IPS DF 4.7 (cell line): ENCODE data around the gene ASIP.
A peak's percentile ranks its signal among the peaks of the same experiment; 100 is the strongest.
"Not testable (repeated sequence)": the region's sequence is repeated elsewhere in the genome, so short reads cannot be mapped to it uniquely, and the experiment has no call there.

Experiments used
- DNase-seq: peaks from one replicate; pipeline ENCODE4 v3.0.0-alpha.2; 2013; ENCODE audit warnings: low spot score; ENCODE audit errors: extremely low read depth

ASIP gene

DNA sequence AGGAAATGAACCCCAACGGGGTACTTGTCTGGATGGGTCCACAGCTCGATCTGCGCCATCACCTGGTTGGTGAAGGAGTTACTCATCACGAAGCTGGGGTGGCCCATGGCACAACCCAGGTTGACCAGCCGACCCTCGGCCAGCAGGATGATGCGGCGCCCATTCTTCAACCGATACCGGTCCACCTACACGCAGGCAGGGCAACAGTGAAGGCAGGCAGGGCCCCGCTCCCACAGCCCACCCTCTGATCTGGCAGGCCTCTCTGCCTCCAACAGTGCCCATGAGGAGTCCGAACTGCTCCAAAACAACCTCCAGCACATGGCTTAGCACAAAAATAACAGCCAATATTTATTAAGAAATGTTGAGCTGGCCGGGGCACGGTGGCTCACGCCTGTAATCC lies 44.2 kb downstream of the ASIP start:
- DNase-seq: no peak

DNA sequence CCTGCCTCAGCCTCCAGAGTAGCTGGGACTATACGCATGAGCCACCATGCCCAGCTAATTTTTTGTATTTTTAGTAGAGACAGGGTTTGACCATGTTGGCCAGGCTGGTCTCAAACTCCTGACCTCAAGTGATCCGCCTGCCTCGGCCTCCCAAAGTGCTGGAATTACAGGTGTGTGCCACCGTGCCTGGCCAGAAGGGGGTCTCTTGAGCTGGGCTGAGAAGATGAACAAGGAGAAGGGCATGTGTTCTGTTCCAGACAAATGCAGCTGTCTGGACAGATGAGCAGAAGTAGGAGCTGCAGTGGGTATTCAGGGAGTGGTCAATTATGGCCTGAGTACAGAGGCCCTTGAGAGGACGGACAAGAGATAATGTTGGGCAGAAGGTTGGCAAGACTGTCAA lies 46.3 kb downstream of the ASIP start:
- not testable (repeated sequence) for DNase-seq

DNA sequence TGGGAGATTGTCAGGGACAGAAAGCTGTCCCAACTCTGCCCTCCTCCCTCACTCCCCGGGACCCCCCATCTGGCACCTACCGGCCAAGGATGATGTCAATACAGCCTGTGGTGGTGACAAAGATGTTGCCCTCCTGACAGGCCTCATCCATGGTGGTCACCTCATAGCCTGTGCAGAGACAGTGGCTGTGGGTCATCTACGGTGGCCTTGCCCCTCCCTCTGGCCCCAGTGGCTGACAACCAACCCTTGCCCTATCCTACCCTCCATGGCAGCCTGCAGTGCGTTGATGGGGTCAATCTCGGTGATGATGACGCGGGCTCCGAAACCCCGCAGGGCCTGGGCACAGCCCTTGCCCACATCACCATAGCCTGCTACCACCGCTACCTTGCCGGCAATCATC lies 49.2 kb downstream of the ASIP start:
- DNase-seq: no peak

DNA sequence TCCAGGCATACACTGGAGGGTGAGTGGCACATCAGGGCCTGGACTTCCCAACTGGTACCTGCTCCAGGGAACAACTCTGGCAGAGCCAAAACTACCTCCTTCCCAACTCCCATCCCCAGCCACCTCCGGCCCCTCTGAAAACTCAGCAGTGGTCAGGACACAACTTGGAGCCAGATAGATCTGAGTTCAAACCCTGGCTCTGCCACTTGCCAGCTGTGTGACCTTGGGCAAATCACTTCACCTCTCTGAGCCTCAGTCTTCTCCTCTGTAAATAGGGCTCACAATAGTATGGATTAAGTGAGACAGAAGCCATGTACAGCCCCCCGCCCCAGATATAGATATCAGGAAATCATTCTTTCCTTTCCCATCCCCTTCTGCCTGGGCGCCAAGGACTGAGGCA lies 51.3 kb downstream of the ASIP start:
- DNase-seq: no peak

DNA sequence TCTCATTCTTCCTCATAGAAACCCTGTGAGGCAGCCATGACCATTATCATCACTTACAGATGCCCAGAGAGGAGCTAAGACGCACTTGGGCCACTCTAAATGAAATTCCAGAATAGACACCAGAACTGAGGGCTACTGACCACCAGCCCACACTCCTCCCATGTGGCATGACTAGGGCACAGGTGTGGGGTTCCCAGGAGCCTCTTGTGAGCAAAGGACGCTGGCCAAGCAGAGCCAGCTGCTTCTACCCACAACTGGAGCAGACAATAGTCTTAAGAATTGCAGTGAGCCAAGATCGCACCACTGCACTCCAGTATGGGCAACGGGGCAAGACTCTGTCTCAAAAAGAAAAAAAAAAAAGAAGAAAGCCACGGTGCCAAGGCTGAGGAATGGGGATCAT lies 51.9 kb downstream of the ASIP start:
- no peak for DNase-seq

DNA sequence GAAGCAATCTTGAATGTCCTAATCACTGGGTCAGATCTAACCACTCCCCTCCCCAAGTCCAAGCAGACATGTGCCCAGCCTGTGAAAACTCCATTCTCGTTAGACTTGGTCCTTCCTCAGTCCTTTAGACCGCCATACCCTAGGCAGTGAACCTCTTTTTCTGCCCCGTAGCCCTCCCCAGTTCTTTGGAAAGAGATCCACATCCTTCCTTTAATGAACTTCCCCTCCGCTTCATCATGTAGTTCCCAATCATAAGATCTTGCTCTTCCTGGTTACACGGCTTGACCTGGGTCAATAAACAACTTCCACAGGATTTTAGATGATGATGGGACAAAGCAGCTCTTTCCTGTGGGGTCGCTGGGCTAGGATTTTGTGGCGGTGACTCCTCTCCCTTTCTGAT lies 52.4 kb downstream of the ASIP start:
- no peak for DNase-seq

DNA sequence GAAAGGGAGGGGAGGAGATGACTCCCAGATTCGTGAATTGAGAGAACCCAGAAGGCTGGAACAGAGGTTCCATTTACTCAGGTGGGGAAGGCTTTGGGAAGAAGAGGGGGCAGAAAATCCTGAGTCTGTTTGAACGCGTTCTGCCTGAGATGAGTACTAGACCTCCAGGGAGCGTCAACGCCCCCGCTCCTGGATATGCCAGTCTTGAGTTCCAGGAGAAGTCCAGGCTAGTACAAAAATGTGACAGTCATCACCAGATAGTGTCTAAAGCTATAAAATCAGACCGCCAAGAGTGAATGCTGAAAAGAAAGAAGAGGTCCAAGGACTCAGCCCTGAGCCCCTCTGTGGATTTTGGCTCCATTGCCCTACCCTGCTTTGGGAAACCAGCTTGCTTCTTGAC lies 53.3 kb downstream of the ASIP start:
- DNase-seq: no peak

DNA sequence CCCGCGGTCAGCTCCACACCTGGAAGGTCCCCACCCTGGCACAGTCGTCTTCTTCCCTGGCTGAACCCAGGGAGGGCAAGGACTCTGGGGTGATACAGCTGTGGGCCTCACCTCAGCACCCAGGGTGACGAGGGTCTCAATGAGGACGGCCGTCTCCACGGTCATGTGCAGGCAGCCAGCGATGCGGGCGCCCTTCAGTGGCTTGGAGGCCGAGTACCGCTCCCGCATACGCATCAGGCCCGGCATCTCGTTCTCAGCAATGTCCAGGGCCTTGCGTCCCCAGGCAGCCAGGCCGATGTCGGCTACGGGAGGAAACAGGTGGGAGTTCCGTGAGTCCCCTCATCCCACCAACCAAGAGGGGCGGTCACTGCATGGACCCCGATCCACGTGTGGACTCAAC lies 54.1 kb downstream of the ASIP start:
- no peak for DNase-seq

DNA sequence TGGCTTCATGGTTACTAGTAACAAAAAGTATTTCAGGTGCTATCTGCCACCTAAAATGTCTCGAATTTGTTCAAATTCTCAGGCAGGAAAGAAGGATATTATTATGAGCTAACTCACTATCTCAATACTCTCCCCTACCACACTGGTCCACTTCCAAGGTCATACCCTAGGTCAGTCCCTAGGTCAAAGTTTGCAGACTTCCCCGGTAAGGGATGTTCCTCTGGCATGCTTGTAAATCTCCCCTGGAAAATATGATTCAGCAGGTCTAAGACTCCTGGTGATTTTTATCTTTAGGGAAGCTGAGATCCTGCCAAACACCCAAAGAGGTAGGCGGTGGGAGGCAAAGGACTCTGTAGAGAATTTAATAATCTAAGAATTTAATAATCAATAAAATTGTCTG lies 55.2 kb downstream of the ASIP start:
- DNase-seq: no peak

DNA sequence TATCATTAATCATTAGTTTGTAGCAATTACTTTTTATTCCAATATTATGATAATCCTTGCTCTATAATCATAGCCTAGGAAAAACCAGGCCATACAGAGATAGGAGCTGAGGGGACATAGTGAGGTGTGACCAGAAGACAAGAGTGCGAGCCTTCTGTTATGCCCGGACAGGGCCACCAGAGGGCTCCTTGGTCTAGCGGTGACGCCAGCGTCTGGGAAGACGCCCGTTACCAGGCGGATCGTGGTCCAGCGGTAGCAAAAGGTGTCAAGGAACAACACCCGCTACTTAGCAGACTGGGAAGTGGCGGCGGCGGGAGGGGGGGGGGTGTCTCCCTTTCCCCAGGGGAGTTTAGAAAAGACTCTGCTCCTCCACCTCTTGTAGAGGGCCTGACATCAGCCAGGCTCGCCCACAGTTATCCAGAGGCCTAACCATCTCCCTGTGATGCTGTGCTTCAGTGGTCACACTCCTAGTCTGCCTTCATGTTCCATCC lies 57.1 kb downstream of the ASIP start:
- DNase-seq: not testable (repeated sequence)

DNA sequence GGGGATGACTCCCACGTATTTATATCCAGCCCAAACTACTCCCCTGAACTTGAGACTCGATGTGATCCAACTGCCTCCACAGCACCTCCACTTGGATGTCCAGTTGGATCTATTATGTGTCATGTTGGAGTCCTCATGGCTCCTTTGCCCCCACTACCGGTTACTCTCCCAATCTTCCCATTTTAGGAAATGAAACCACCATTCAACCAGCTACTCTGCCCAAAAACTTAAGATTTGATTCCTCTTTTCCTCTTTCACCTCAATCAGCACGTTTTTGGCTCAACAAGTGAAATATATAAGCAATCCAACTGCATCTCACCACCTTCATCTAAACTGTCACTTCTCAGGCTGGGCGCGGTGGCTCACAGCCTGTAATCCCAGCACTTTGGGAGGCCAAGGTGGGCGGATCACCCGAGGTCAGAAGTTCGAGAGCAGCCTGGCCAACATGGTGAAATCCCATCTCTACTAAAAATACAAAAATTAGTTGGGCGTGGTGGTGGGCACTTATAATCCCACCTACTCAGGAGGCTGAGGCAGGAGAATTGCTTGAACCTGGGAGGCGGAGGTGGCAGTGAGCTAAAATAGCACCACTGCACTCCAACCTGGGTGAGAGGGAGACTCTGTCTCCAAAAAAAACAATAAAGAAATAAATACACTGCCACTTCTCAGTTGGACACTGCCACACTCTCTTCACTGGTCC lies 58.5 kb downstream of the ASIP start:
- no peak for DNase-seq

DNA sequence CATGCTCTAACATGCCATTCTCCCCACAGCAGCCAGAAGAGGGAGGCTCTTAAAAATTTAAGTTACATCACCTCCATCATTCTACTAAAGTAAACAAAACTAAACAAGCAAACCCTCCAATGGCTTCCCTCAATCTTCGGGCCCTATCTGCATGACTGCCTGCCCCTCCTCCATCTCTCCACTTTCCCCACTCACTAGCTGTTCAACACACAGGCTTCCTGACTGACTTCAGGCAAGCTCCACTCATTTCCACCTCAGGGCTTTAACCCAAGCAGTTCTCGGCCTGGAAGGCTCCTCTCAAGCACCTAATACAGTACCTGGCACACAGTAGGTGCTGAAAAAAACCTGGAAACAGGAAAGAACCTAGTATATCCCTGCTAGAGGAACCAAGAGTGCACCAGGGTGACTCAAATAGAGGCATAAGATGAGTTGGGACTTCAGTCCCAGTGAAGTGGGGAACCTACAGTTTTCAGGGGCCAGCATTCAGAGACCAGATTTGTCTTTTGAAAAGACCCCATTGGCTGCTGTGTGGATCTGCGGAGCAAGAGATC lies 59.1 kb downstream of the ASIP start:
- no peak for DNase-seq

DNA sequence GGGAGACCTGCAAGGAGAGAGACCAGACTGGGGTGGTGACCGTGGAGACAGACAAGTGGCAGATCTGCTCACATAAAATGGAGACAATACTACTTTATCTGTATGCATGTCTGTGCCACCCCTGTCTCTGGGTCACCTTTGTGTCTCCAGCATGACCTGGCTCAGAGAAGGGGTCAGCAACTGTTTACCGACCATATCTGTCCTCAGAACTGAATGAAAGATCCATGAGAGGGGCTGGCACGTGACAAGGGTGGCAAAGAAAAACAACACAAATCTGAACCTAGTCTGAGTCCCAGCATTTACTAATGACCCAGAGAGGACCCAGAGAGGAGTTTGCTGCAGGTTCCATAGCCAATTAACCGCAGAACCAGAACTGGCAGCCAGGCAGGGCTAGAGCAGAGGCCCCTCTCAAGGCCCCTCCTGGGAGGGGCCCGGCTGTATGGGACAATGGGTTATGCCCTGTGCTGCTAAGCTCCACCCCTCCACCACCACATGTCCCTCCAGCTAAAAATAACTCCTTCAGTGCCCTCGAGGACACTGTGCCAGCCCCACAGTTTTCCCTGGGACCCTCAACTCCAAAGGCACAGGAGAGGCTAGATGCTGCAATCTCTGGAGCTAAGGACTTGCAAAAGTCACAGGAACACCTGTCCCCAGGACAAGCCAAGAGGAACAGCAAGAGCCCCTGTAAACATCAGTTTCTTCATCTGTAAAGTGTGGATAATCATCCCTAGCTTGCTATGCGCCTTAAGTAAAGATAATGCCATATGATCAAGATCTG lies 59.8 kb downstream of the ASIP start:
- no peak for DNase-seq

DNA sequence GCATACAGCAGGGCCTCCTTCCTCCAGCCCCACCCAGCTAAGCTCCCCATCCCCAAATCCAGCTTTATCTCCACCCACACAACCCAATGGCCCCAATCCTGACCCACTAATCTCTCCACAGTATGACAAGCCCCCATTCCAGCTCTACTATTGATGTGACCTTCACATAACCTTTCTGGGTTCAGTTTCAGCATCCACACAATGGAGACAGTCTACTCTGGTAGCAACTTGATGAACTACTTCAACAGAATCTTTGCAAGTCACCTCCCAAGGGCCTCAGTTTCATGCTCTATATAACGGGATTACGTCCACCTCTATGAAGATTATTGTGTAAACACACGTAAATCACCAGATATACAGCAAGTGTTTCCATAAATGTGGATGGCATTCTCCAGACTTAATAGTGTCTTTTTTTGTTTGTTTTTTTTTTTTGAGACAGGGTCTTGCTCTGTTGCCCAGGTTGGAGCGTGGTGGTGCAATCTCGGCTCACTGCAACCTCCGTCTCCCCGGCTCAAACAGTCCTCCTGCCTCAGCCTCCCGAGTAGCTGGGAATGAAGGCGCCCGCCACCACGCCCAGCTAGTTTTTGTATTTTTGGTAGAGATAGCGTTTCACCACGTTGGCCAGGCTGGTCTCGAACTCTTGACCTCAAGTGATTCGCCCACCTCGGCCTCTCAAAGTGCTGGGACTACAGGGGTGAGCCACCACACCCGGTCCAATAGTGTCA lies 60.5 kb downstream of the ASIP start:
- no peak for DNase-seq

DNA sequence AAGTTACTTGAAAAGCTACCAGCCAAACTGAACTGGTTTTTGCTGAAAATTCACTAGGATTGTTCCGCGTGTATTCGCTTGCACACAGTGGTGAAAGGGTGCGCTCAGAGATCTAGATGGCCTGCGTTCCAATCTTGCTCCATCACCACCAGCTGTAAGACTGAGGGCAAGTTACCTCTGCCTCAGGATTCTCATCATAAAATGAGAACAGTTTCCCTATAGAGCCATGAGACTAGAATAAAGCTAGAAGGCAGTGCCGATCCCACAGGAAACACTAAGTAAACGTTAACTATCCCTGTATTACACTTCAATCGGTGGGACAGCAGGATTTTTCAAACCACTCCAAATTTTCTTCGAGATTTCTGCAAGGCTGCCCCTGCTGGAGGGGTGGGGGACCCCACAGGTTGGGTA lies 61.1 kb downstream of the ASIP start:
- no peak for DNase-seq

DNA sequence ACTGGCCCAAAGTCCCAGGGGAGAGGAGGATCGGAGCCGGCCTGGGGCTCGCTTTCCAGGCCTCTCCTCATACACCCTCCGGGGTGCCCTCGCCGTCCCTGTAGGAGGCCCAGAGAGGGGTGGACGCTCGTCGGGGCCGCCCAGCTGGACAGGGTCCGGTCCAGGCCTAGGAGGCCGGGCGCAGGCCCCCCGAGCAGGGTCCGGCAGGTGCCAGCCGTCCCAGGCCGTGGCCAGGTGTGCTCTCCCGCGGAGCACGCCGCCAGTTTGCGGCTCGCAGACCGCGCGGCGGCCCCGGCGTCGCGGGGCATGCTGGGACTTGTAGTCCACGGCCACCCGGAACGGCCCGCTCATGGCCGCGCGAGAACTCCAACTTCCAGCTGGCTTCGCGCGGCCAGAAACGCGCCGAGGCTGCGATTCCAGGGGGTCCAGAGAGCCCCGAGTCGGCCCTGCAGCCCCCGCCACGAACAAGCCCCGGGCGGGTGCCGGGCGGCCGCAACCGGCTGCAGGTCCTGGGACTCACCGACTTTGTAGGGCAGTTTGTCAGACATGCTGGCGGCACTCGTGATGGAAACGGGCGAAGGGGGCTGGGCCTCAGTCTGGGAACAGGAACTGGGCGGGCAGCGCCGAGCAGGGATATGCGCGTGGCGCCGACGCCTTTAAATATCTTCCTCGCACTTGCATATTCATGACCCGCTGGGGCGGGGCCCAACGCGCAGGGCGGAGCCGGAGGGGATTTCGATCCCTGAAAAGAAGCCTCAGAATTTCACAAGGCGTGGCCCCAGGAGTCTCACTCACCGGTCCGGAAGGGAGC lies 61.7 kb downstream of the ASIP start, which contains the start of gene AHCY:
Gene AHCY (minus strand): TSS at position 633 of the 811 bp plus-strand sequence. CDS start 85 bp downstream, at position 548.
- peak; percentile 96 for DNase-seq

DNA sequence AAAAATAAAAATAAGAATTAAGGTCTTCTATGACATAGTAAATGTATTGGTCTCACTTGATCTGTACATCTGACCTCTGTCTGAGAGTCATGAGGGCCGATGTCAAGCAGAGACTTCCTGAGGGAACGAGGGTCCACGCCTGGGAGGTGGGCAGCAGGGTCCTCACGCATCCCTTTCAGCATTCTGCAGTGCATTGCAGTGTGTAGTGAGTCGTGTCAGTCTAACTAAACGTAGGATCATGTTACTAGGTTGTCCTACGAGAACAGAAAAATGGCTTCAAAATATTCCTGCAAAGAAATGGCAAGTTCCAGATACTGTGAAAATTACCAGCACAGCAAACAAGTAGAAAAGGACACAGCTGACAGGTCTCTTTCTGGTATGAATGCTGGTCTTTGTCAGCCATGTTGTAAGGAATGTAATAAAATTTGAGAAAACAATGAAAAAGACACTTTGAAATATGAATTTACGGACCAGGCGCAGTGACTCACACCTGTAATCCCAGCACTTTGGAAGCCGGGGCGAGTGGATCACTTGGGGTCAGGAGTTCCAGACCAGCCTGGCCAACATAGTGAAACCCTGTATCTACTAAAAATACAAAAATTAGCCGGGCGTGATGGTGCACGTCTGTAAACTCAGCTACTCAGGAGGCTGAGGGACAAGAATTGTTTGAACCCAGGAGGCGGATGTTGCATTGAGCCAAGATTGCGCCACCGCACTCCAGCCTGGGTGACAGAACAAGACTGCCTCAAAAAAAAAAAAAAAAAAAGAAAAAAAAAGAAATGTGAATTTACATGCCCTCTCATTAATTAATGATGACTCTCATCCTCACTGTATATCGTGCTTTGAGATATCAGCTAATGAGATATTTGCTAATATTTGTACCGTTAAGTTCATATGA lies 64.4 kb downstream of the ASIP start:
- no peak for DNase-seq

DNA sequence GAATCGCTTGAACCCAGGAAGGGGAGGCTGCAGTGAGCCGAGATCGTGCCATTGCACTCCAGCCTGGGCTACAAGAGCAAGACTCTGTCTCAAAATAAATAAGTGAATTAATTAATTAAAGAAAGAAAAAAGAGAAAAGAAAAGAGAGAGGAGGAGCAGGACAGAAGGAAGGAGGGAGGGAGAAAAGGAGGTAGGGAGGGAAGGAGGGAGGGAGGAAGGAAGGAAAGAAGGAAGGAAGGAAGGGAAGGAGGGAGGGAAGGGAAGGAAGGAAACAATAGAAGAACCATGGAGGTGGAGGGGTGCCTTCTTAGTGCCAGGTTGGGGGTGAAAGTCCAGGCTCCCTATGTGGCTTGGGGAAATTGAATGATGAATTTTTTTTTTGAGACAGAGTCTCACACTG lies 68.5 kb downstream of the ASIP start:
- DNase-seq: no peak

DNA sequence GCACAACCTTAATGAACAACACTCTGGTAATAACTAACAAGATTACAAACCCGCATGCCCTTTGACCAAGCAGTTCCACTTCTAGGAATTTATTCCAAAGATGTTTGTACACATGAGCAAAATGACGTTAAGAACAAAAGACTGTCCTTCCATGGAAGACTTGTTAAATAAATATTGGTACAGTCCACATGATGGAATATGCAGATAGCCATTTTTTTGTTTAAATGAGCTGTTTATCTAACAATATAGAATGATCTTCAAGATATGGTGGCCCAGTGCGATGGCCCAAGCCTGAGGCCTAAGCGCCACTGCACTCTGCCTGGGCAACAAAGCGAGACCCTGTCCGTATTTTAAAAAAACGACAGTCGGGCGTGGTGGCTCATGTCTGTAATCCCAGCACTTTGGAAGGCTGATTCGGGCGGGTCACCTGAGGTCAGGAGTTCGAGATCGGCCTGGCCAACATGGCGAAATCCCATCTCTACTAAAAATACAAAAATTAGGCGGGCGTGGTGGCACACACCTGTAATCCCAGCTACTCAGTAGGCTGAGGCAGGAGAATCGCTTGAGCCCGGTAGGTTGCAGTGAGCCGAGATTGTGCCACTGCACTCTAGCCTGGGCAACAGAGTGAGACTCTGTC lies 69.4 kb downstream of the ASIP start:
- DNase-seq: no peak
